Hepatocyte (in vitro differentiated cells): Measurements from ENCODE around the gene PDGFD.

Source experiments
- CTCF ChIP-seq: fragments of 200-600 bp; sonication (generic); IDR thresholded peaks from 2 replicates; pipeline ENCODE4 v1.5.1; 2016; ENCODE audit warnings: antibody characterized with exemption, mild to moderate bottlenecking; ENCODE audit not compliant: poor library complexity
- EZH2 ChIP-seq: fragments of 200-600 bp; sonication (generic); IDR thresholded peaks from 2 replicates; pipeline ENCODE4 v1.6.1; 2016; ENCODE audit warnings: antibody characterized with exemption, mild to moderate bottlenecking, borderline replicate concordance
- EZH2phosphoT487 ChIP-seq: fragments of 200-600 bp; sonication (generic); IDR thresholded peaks from one replicate; pipeline ENCODE4 v1.6.1; 2018; ENCODE audit warnings: antibody characterized with exemption, mild to moderate bottlenecking, low read depth, moderate library complexity; ENCODE audit not compliant: unreplicated experiment, severe bottlenecking

- TF ChIP-seq CTCF (peak; percentile 50), EZH2 (no peak), EZH2phosphoT487 (no peak)
These were observed 12.3 kb downstream of the PDGFD start for GRCh38 chr11:104151404-104152204.
